ENCODE measurements around the gene ART3. TPM values are rescaled to one million over a fixed set of nuclear protein-coding genes. Genes with fewer than 3 reads are reported as not detected.
A peak's percentile ranks its signal among the peaks of the same experiment; 100 is the strongest.

The ART3 gene
- total and polyA plus RNA-seq, 9 of the 15 experiments (the other 6 are each of a cell fraction or from before 2014, with no cell fraction given): 0.69 to 1.4 (median 1.1) TPM; not detected in 1

DNA sequence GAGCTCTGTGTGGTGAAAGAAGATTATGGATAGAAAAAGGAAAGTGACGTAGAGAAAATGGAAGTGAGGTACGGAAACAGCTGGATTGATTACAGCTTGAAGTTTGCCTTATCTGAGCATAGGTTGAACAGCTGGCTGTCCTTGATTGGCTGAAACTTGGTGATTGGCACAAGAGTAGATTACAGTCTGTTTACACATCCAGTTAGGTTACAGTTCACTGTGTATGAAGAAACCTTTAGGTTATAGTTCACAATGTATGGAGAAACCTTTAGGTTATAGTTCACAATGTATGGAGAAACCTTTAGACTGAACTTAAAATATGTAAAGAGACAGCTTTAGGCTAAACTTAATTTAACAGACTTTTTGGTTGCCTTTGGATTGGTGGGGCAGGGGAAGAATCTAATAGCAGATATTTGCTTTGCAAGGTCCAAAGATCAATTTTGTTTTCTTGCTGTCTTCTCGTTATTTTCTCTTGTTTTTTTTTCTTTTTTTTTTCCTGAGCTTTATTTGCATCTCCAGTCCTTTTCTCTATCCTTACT, 15.6 kb upstream of the ART3 start (continued):
- TF ChIP-seq, protein P1, sequence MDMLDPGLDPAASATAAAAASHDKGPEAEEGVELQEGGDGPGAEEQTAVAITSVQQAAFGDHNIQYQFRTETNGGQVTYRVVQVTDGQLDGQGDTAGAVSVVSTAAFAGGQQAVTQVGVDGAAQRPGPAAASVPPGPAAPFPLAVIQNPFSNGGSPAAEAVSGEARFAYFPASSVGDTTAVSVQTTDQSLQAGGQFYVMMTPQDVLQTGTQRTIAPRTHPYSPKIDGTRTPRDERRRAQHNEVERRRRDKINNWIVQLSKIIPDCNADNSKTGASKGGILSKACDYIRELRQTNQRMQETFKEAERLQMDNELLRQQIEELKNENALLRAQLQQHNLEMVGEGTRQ (CRISPR knock-in tag; IDR thresholded peaks at IDR 0.05): no peak
- no peak for TF ChIP-seq MAFK (IDR thresholded peaks at IDR 0.05; ENCODE audit: low read length)
- no peak for TF ChIP-seq TSC22D4 (tag; IDR thresholded peaks at IDR 0.05)
- no peak for TF ChIP-seq POLR2B (IDR thresholded peaks at IDR 0.05; ENCODE audit: low read depth, partially characterized antibody)
- TF ChIP-seq, protein P2, sequence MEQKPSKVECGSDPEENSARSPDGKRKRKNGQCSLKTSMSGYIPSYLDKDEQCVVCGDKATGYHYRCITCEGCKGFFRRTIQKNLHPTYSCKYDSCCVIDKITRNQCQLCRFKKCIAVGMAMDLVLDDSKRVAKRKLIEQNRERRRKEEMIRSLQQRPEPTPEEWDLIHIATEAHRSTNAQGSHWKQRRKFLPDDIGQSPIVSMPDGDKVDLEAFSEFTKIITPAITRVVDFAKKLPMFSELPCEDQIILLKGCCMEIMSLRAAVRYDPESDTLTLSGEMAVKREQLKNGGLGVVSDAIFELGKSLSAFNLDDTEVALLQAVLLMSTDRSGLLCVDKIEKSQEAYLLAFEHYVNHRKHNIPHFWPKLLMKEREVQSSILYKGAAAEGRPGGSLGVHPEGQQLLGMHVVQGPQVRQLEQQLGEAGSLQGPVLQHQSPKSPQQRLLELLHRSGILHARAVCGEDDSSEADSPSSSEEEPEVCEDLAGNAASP (IDR thresholded peaks at IDR 0.05): no peak
- TF ChIP-seq, protein P3, sequence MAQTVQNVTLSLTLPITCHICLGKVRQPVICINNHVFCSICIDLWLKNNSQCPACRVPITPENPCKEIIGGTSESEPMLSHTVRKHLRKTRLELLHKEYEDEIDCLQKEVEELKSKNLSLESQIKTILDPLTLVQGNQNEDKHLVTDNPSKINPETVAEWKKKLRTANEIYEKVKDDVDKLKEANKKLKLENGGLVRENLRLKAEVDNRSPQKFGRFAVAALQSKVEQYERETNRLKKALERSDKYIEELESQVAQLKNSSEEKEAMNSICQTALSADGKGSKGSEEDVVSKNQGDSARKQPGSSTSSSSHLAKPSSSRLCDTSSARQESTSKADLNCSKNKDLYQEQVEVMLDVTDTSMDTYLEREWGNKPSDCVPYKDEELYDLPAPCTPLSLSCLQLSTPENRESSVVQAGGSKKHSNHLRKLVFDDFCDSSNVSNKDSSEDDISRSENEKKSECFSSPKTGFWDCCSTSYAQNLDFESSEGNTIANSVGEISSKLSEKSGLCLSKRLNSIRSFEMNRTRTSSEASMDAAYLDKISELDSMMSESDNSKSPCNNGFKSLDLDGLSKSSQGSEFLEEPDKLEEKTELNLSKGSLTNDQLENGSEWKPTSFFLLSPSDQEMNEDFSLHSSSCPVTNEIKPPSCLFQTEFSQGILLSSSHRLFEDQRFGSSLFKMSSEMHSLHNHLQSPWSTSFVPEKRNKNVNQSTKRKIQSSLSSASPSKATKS (CRISPR knock-in tag; IDR thresholded peaks at IDR 0.05): no peak
- TF ChIP-seq NR4A1 (CRISPR knock-in tag; IDR thresholded peaks at IDR 0.05): no peak
- TF ChIP-seq NR4A1 (tag; IDR thresholded peaks at IDR 0.05): no peak
- TF ChIP-seq, protein P4, sequence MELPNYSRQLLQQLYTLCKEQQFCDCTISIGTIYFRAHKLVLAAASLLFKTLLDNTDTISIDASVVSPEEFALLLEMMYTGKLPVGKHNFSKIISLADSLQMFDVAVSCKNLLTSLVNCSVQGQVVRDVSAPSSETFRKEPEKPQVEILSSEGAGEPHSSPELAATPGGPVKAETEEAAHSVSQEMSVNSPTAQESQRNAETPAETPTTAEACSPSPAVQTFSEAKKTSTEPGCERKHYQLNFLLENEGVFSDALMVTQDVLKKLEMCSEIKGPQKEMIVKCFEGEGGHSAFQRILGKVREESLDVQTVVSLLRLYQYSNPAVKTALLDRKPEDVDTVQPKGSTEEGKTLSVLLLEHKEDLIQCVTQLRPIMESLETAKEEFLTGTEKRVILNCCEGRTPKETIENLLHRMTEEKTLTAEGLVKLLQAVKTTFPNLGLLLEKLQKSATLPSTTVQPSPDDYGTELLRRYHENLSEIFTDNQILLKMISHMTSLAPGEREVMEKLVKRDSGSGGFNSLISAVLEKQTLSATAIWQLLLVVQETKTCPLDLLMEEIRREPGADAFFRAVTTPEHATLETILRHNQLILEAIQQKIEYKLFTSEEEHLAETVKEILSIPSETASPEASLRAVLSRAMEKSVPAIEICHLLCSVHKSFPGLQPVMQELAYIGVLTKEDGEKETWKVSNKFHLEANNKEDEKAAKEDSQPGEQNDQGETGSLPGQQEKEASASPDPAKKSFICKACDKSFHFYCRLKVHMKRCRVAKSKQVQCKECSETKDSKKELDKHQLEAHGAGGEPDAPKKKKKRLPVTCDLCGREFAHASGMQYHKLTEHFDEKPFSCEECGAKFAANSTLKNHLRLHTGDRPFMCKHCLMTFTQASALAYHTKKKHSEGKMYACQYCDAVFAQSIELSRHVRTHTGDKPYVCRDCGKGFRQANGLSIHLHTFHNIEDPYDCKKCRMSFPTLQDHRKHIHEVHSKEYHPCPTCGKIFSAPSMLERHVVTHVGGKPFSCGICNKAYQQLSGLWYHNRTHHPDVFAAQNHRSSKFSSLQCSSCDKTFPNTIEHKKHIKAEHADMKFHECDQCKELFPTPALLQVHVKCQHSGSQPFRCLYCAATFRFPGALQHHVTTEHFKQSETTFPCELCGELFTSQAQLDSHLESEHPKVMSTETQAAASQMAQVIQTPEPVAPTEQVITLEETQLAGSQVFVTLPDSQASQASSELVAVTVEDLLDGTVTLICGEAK (IDR thresholded peaks at IDR 0.05): peak; percentile 75
- TF ChIP-seq, protein P4 (CRISPR knock-in tag; IDR thresholded peaks at IDR 0.05): no peak
- peak; percentile 72 for TF ChIP-seq MYBL2 (IDR thresholded peaks at IDR 0.05; ENCODE audit: low read depth)
- TF ChIP-seq MYBL2 (CRISPR knock-in tag; IDR thresholded peaks at IDR 0.05; ENCODE audit: borderline replicate concordance): no peak
